Epithelial cell of proximal tubule (primary cell): Measurements from ENCODE around the gene CTSW. TPM values are rescaled to one million over a fixed set of nuclear protein-coding genes. Genes with fewer than 3 reads are reported as not detected.

Experiments
- DNase-seq: peaks from one replicate; pipeline ENCODE4 v3.0.0-alpha.2; 2011; ENCODE audit warnings: low read depth
- H3K4me3 ChIP-seq: 2 replicates; pipeline ENCODE4 v1.5.1; 2011; ENCODE audit warnings: low read depth, mild to moderate bottlenecking, low read length
- total RNA-seq: library from RNA; depleted of rRNA; stranded (reverse); fragments of >200 nt; gene quantifications from 2 replicates; pipeline ENCODE4 v1.2.3, GENCODE V29; 2015
- TF ChIP-seq, protein P1 (sequence below): conservative IDR thresholded peaks from 2 replicates; pipeline ENCODE4 v1.5.1; 2012; ENCODE audit warnings: low read depth, mild to moderate bottlenecking, low read length

CTSW gene
- total RNA-seq, 1 donor from 2014 or later = 1.2 TPM

DNA sequence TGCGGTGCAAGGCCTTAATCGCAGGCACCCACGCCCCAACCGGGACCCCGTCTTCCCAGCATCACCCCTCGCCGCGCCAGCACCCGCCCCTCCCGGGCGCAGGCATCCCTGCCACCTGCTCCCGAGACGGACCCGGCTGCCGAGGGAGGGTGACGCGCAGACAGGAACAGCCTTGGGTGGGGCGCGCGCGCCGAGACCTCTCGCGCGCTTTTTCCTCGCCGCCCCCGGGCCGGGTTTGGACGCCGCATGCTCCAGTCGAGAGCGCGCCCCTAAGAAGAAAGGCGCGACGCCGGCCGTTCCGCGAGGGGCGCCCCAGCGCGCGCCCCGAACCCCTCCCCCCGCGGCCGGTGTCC, 22.2 kb upstream of the CTSW start:
- H3K4me3 ChIP-seq = peak overlapping the region; percentile 98
- no peak for DNase-seq
- TF ChIP-seq, protein P1, sequence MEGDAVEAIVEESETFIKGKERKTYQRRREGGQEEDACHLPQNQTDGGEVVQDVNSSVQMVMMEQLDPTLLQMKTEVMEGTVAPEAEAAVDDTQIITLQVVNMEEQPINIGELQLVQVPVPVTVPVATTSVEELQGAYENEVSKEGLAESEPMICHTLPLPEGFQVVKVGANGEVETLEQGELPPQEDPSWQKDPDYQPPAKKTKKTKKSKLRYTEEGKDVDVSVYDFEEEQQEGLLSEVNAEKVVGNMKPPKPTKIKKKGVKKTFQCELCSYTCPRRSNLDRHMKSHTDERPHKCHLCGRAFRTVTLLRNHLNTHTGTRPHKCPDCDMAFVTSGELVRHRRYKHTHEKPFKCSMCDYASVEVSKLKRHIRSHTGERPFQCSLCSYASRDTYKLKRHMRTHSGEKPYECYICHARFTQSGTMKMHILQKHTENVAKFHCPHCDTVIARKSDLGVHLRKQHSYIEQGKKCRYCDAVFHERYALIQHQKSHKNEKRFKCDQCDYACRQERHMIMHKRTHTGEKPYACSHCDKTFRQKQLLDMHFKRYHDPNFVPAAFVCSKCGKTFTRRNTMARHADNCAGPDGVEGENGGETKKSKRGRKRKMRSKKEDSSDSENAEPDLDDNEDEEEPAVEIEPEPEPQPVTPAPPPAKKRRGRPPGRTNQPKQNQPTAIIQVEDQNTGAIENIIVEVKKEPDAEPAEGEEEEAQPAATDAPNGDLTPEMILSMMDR = no peak

DNA sequence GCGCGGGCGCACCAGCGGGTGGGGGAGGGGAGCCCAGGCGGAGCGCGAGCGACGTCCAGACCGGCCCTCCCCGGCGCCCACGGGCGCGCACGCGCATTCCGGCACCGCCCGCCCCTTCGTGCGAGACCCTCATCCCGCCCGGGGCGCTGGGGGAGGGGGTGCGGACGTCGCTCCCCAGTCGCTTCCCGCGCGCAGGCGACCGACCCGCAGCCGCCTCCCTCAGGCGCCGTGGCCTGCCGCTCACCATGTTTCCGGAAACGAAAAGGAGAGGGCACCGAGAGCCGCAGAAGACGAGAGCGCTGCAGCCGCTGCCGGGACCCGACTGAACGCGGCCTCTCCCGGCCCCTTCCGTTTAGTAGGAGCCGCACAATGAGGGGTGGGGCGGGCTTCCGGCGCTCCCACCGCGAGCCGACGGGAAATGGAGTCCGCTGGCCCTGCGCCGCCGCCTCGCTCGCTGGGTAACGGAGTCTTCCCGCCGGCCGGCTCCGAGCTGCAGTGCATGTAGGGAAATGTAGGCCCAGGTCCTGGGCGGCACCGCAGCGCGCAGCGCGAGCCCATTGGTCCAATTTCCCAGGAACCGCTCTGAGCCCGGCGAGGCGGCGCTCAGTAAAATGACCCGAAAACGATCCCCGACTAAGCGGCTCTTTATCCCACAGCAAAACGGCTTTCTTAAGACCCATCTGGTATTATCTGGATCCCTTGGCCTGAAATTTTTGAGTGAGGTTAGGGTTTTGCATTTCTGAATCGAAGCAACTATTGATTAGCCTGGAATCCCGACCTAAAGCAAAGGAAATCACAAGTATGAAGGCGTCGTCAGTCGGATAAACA, 21.6 kb upstream of the CTSW start, which contains the start of gene CFL1:
Gene CFL1 (minus strand): TSS at position 328 of the 828 bp plus-strand sequence. CDS start 81 bp downstream, at position 247.
- H3K4me3 ChIP-seq = peak within 1 kb of the TSS; percentile 98
- TF ChIP-seq, protein P1 = no peak
- peak; percentile 51 for DNase-seq

DNA sequence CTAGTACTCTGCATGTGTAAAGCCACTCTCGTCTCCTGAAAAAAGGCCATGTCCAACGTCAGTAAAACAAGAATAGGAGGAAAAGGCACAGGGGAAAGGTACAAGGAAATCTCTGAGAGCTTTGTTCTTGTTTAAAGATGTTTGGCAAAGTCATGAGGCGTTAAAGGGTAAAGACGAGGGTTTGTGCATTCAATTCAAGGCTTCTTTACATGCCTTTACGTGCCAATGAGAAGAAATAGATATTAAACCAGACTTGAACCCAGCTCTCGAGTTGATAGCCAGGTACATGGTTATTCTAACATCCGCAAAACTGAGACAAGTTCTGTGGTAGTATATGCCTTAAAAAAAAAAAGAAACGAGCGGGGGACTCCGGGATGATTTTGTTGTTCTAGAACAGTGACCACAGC, 21.0 kb upstream of the CTSW start:
- TF ChIP-seq, protein P1 = no peak
- peak; percentile 36 for DNase-seq
- peak overlapping the region; percentile 98 for H3K4me3 ChIP-seq

DNA sequence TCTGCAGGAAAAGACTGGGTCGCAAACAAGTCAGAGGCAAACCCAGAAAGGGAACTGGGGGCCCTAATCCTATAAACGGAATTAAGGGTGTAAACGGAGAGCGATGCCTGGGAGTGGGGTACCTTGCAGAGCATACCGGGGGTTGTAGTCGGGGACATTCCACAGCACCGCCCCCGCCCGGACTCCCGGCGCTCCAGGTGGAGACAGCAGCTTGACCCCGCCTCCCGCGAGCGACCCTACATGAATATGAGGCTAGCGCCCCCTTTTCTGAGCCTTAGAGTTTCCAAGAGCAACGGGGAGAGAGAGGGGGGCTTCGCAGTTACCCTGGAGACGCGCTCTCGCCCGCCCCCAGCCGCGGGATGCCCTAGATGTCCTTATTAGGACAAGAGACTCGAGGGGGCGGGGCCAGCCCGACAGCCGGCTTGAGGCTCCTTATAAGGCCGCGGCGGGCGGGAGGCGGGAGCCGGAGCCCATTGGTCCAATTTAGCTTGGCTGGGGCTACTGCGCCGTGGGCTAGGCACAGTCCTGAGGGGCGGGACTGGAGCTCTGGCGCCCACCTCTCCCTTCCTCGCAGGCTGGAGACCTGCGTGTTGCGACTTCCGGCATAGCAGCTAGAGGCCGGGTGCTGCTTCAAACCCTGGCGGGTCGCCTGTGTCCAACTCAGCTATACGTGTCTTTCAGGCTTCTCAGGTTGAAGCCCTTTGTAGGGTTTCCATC, 20.4 kb upstream of the CTSW start:
- peak; percentile 59 for DNase-seq
- TF ChIP-seq, protein P1 = peak; percentile 8
- H3K4me3 ChIP-seq = peak overlapping the region; percentile 98

DNA sequence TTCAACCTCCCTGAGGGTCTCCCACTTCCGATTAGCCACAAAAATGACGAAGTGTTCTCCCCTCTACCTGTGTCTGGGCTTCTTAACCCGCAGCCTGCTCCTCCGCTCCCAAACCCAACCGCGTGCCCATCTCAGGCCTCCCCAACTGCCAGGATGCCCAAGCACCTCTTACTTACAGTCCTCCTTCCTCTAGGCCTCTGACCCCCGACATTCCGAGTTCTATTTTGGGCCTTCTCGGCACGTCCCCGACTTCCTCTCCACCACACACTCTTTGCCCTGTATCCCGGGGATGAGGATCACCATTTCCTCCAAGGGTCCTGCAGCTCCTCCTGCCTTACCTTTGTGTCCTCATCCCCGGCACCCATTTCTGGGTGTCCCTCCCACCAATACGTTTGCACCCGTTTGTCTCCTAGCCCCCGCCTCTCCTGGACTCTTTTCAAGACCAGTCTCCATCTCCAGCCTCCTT, 19.8 kb upstream of the CTSW start:
- TF ChIP-seq, protein P1 = no peak
- H3K4me3 ChIP-seq = peak overlapping the region; percentile 98
- DNase-seq = no peak

DNA sequence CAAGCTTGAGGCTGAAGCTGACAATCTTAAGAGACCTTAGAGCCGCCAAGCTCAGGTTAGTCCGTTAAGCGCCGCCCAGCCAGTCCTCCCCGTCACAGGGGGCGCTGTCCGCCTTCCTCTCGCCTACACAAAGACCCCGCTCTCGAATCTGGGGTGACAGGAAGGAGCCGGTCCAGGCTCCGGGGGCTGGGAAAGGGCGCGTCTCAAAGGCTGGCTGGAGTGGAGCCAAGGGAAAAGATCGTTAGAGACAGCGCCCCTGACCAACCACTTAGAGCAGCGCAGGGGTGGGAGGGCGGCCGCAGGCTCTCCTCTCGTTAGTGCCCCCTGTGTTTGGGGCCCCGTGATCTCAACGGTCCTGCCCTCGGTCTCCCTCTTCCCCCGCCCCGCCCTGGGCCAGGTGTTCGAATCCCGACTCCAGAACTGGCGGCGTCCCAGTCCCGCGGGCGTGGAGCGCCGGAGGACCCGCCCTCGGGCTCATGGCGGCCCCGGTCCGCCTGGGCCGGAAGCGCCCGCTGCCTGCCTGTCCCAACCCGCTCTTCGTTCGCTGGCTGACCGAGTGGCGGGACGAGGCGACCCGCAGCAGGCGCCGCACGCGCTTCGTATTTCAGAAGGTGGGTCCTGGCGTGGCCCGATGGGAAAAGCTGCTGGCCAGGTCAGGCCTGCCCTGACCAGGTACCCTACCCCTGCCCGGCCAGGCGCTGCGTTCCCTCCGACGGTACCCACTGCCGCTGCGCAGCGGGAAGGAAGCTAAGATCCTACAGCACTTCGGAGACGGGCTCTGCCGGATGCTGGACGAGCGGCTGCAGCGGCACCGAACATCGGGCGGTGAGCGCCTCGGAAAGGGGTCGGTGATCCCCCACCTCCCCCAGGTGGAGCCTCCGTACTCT, 19.1 kb upstream of the CTSW start, which contains the start of gene MUS81:
Gene MUS81 (plus strand): TSS at position 156 of the 887 bp plus-strand sequence. CDS start 321 bp downstream, at position 477.
- H3K4me3 ChIP-seq = peak within 1 kb of the TSS; percentile 98
- DNase-seq = peak; percentile 87
- TF ChIP-seq, protein P1 = peak; percentile 88
